Keratinocyte (primary cell): Measurements from ENCODE around the gene RPS27L. TPM values are rescaled to one million over a fixed set of nuclear protein-coding genes. Genes with fewer than 3 reads are reported as not detected.

Experiments used
- DNase-seq: peaks from one replicate; pipeline ENCODE4 v3.0.0-alpha.2; 2011; ENCODE audit warnings: low read depth, missing footprints, low spot score
- FAIRE-seq: peaks from 2 replicates; lab custom pipeline; 2011; peaks lifted over from hg19 to GRCh38; lab: Jason Lieb, UNC
- H2AFZ ChIP-seq: 2 replicates; pipeline ENCODE4 v1.6.0; 2012; ENCODE audit warnings: low read length, control low read depth, inconsistent platforms; ENCODE audit not compliant: control insufficient read depth
- H3K27ac ChIP-seq: 2 replicates; pipeline ENCODE4 v1.5.1; 2011; ENCODE audit warnings: low read length; ENCODE audit not compliant: control insufficient read depth, insufficient read depth
- H3K27me3 ChIP-seq: 3 replicates; pipeline ENCODE4 v1.6.0; 2011; ENCODE audit warnings: low read length; ENCODE audit not compliant: control insufficient read depth, insufficient read depth; ENCODE audit errors: extremely low read depth
- H3K36me3 ChIP-seq, 2 experiments: 2 replicates in 1 of 2; 3 replicates in 1 of 2; pipeline ENCODE4 v1.5.1; 2011; ENCODE audit warnings: low read length in 2 of 2, mild to moderate bottlenecking in 1 of 2; ENCODE audit not compliant: control insufficient read depth in 2 of 2, insufficient read depth in 2 of 2; ENCODE audit errors: extremely low read depth in 1 of 2
- H3K4me1 ChIP-seq: 3 replicates; pipeline ENCODE4 v1.5.1; 2011; ENCODE audit warnings: low read length; ENCODE audit not compliant: control insufficient read depth, insufficient read depth; ENCODE audit errors: extremely low read depth
- H3K4me2 ChIP-seq: 3 replicates; pipeline ENCODE4 v1.6.0; 2011; ENCODE audit warnings: low read depth, low read length; ENCODE audit not compliant: control insufficient read depth, insufficient read depth; ENCODE audit errors: extremely low read depth
- H3K4me3 ChIP-seq, 3 experiments: fragments of 200-600 bp in 1 of 3; sonication (generic) in 1 of 3; 2 replicates in 2 of 3; 3 replicates in 1 of 3; pipeline ENCODE4 v1.5.1; 2011 to 2016; ENCODE audit warnings: low read length in 3 of 3, mild to moderate bottlenecking in 3 of 3, control low read depth in 2 of 3, inconsistent platforms in 1 of 3, low read depth in 1 of 3, mixed read lengths in 1 of 3, mixed run types in 1 of 3, moderate library complexity in 1 of 3; ENCODE audit not compliant: control insufficient read depth in 2 of 3, insufficient read depth in 2 of 3; ENCODE audit errors: extremely low read depth in 1 of 3
- H3K79me2 ChIP-seq: 2 replicates; pipeline ENCODE4 v1.6.0; 2012; ENCODE audit warnings: low read length; ENCODE audit not compliant: control insufficient read depth, insufficient read depth
- H3K9ac ChIP-seq: 3 replicates; pipeline ENCODE4 v1.6.0; 2011; ENCODE audit warnings: low read length; ENCODE audit not compliant: control insufficient read depth, insufficient read depth; ENCODE audit errors: extremely low read depth
- H3K9me1 ChIP-seq: 3 replicates; pipeline ENCODE4 v1.6.0; 2011; ENCODE audit warnings: low read length; ENCODE audit not compliant: control insufficient read depth, insufficient read depth; ENCODE audit errors: extremely low read depth
- H3K9me3 ChIP-seq: 2 replicates; pipeline ENCODE4 v1.5.1; 2012; ENCODE audit warnings: low read depth, low read length; ENCODE audit not compliant: control insufficient read depth
- H4K20me1 ChIP-seq: 3 replicates; pipeline ENCODE4 v1.6.0; 2011; ENCODE audit warnings: low read length; ENCODE audit not compliant: control insufficient read depth, insufficient read depth; ENCODE audit errors: extremely low read depth
- EZH2 ChIP-seq: IDR thresholded peaks from one replicate; pipeline ENCODE4 v1.6.1; 2012; ENCODE audit warnings: inconsistent platforms, mild to moderate bottlenecking, low read length, moderate library complexity
- dilution Hi-C: fragments of 300-500 bp; cut with MboI; formaldehyde crosslinking; loops from one replicate; pipeline ENCODE4 v1.7.0; 2020; ENCODE audit warnings: low sequenced_read_pairs; ENCODE audit not compliant: extremely low pct_ligation_motif_present
- polyA plus RNA-seq, 5 experiments: library from polyadenylated mRNA; depleted of rRNA in 3 of 5; stranded (reverse) in 3 of 5; stranded (forward) in 1 of 5; unstranded in 1 of 5; fragments of >200 nt; gene quantifications; 1 replicate in 1 of 5; 2 replicates in 3 of 5; 3 replicates in 1 of 5; pipeline versions ENCODE4 v1.2.1 to v1.2.3, GENCODE V29; 2011 to 2012; ENCODE audit warnings: missing spikeins in 2 of 5, low read depth in 1 of 5, low replicate concordance in 1 of 5
- TF ChIP-seq, protein P1 (sequence below), 3 experiments: IDR thresholded peaks in 1 of 3; conservative IDR thresholded peaks in 1 of 3; optimal IDR thresholded peaks in 1 of 3; 2 replicates in 2 of 3; 3 replicates in 1 of 3; pipeline versions ENCODE3 to v1.5.1; 2011; ENCODE audit warnings: low read length in 3 of 3, mild to moderate bottlenecking in 3 of 3, moderate library complexity in 2 of 3, control low read depth in 1 of 3, inconsistent platforms in 1 of 3; ENCODE audit not compliant: insufficient read depth in 2 of 3; ENCODE audit errors: extremely low read depth in 1 of 3

RPS27L gene
- polyA plus RNA-seq, 1 donor (not counting 4 experiments of a cell fraction or from before 2014, with no cell fraction given): 208 TPM

DNA sequence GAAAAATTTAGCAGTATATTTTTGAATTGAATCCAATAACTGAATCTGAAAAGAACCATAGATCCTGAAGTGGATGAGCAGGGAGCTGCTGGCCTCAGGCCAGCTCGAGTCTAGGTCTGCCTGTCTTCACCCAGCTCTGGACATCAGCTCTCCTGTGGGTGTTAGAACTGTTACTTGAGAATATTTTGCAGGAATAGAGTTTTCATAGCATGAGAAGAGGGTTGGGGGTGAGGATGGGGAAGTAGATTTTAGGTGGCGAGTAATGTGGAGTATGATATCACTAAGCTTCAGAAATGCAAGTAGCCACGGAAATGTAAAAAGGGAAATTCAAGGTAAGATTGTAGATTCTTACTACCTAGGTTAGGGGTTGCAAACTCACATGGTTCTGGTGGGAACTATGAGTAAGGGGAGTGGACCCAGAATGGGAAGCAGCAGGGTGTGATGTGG lies 38.3 kb upstream of the RPS27L start:
- FAIRE-seq (no peak), DNase-seq (no peak)
- Histone ChIP-seq H3K4me3 (no peak overlapping the region), H3K36me3 (peaks cover 0 to 1% of the 10 kb centered on the region in 2 experiments), H3K27me3 (no peaks in the 10 kb centered on the region), H3K9ac (no peak overlapping the region), H3K9me3 (no peaks in the 10 kb centered on the region), H3K4me2 (no peak overlapping the region), H4K20me1 (no peaks in the 10 kb centered on the region), H3K79me2 (peaks cover 64% of the 10 kb centered on the region), H2AFZ (no peak overlapping the region), H3K27ac (no peak overlapping the region), H3K4me1 (peaks cover 18% of the 10 kb centered on the region), H3K9me1 (no peaks in the 10 kb centered on the region)
- dilution Hi-C loops: no loop called here
- TF ChIP-seq, protein P1, sequence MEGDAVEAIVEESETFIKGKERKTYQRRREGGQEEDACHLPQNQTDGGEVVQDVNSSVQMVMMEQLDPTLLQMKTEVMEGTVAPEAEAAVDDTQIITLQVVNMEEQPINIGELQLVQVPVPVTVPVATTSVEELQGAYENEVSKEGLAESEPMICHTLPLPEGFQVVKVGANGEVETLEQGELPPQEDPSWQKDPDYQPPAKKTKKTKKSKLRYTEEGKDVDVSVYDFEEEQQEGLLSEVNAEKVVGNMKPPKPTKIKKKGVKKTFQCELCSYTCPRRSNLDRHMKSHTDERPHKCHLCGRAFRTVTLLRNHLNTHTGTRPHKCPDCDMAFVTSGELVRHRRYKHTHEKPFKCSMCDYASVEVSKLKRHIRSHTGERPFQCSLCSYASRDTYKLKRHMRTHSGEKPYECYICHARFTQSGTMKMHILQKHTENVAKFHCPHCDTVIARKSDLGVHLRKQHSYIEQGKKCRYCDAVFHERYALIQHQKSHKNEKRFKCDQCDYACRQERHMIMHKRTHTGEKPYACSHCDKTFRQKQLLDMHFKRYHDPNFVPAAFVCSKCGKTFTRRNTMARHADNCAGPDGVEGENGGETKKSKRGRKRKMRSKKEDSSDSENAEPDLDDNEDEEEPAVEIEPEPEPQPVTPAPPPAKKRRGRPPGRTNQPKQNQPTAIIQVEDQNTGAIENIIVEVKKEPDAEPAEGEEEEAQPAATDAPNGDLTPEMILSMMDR (optimal IDR thresholded peaks at IDR 0.05 in 1 of 3, IDR thresholded peaks at IDR 0.05 in 1 of 3, conservative IDR thresholded peaks at IDR 0.05 in 1 of 3; ENCODE audit: extremely low read depth in 1 of 3, insufficient read depth in 2 of 3, low read length in 3 of 3): no peak
- no peak for TF ChIP-seq EZH2

DNA sequence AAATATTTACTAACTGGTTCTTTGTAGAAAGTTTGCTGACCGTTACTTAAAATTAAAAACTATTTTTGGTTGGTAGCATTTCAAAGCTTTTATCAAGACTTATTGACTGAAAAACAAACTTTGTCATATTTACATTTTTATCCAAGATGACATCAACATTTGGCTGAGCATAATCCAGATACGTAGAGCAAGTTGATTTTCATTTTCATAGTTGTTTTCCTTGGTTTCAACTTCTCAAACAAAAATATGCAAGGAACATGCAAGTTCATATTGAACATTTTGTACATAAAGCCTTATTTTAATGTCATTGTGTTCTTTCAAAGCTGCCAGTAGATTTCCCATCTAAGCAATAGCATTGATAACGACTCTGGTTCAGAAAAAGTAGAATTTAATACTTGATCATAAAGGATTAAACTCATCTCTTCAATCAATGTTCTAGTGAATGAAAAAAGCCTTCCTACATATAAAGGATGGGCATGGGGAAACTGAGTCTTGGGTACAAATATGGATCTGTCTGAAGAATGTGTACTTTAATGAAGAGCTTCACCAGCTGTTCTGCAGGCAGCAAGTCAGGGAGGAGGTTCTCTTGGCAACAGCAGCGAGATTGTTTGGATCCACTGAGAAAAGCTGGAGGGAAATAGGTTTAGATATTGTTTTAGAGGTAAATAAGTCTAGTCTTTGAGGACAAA lies 37.7 kb upstream of the RPS27L start:
- H3K4me2 ChIP-seq: no peak overlapping the region
- H3K9me3 ChIP-seq: no peaks in the 10 kb centered on the region
- TF ChIP-seq EZH2: no peak
- TF ChIP-seq, protein P1 (optimal IDR thresholded peaks at IDR 0.05 in 1 of 3, IDR thresholded peaks at IDR 0.05 in 1 of 3, conservative IDR thresholded peaks at IDR 0.05 in 1 of 3; ENCODE audit: extremely low read depth in 1 of 3, insufficient read depth in 2 of 3, low read length in 3 of 3): no peak
- FAIRE-seq (no peak), DNase-seq (no peak)
- no peaks in the 10 kb centered on the region for H3K27me3 ChIP-seq
- H2AFZ ChIP-seq: no peak overlapping the region
- H3K36me3 ChIP-seq: peaks cover 0 to 1% of the 10 kb centered on the region in 2 experiments
- peaks cover 64% of the 10 kb centered on the region for H3K79me2 ChIP-seq
- H3K9ac ChIP-seq: no peak overlapping the region
- H3K4me3 ChIP-seq: no peak overlapping the region
- no peaks in the 10 kb centered on the region for H3K9me1 ChIP-seq
- peaks cover 23% of the 10 kb centered on the region for H3K4me1 ChIP-seq
- no peak overlapping the region for H3K27ac ChIP-seq
- H4K20me1 ChIP-seq: no peaks in the 10 kb centered on the region
- dilution Hi-C loops: no loop called here
